ENCODE data around the gene FAR2. TPM values are rescaled to one million over a fixed set of nuclear protein-coding genes. Genes with fewer than 3 reads are reported as not detected.
"Not testable (repeated sequence)": the region's sequence is repeated elsewhere in the genome, so short reads cannot be mapped to it uniquely, and the experiment has no call there.

The FAR2 gene
- total RNA-seq, 1 donor from 2014 or later = 37.1 TPM

- Mint-ChIP-seq H3K4me1 (ENCODE audit: unreplicated experiment) (peaks cover 7% of the 10 kb centered on the region), H3K9me3 (ENCODE audit: unreplicated experiment) (no peaks in the 10 kb centered on the region), H3K36me3 (ENCODE audit: unreplicated experiment) (peaks cover 17% of the 10 kb centered on the region), H3K27me3 (ENCODE audit: unreplicated experiment) (no peaks in the 10 kb centered on the region), H3K4me3 (ENCODE audit: unreplicated experiment) (no peak overlapping the region), H3K27ac (ENCODE audit: unreplicated experiment) (no peak overlapping the region)
- TF ChIP-seq, protein P1, sequence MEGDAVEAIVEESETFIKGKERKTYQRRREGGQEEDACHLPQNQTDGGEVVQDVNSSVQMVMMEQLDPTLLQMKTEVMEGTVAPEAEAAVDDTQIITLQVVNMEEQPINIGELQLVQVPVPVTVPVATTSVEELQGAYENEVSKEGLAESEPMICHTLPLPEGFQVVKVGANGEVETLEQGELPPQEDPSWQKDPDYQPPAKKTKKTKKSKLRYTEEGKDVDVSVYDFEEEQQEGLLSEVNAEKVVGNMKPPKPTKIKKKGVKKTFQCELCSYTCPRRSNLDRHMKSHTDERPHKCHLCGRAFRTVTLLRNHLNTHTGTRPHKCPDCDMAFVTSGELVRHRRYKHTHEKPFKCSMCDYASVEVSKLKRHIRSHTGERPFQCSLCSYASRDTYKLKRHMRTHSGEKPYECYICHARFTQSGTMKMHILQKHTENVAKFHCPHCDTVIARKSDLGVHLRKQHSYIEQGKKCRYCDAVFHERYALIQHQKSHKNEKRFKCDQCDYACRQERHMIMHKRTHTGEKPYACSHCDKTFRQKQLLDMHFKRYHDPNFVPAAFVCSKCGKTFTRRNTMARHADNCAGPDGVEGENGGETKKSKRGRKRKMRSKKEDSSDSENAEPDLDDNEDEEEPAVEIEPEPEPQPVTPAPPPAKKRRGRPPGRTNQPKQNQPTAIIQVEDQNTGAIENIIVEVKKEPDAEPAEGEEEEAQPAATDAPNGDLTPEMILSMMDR (IDR thresholded peaks at IDR 0.05) = no peak
- no peak for DNase-seq (ENCODE audit: extremely low spot score, unreplicated experiment)
Observed at GRCh38 chr12:29171421-29172258, 22.6 kb downstream of the FAR2 start.

DNA sequence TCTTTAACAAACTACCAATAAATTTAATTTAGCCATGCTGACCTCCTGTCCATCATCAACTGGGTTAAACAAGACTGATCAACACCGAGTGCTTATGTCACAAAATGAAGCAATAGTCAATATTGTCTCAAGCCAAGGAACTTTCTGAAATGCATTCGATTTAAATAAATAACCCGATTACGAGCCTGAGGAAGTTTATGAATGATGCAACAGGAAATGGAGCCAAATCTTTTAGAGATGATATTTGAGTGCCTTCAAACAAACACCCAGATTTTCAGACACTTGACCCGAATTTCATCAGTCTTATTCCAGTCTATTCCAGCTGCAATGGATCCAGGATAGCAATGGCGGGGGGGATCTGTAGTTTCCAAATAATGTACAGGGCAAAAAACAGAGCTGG, 27.9 kb downstream of the FAR2 start:
- Mint-ChIP-seq H3K4me1 (ENCODE audit: unreplicated experiment) (peaks cover 11% of the 10 kb centered on the region), H3K36me3 (ENCODE audit: unreplicated experiment) (peaks cover 10% of the 10 kb centered on the region), H3K27me3 (ENCODE audit: unreplicated experiment) (no peaks in the 10 kb centered on the region), H3K27ac (ENCODE audit: unreplicated experiment) (peak overlapping the region; percentile 43), H3K4me3 (ENCODE audit: unreplicated experiment) (no peak overlapping the region), H3K9me3 (ENCODE audit: unreplicated experiment) (peaks cover 5% of the 10 kb centered on the region)
- DNase-seq (ENCODE audit: extremely low spot score, unreplicated experiment) = no peak
- TF ChIP-seq, protein P1 (IDR thresholded peaks at IDR 0.05) = no peak

- H3K4me1 Mint-ChIP-seq (ENCODE audit: unreplicated experiment); H3K27ac Mint-ChIP-seq (ENCODE audit: unreplicated experiment); H3K27me3 Mint-ChIP-seq (ENCODE audit: unreplicated experiment); H3K4me3 Mint-ChIP-seq (ENCODE audit: unreplicated experiment); DNase-seq (ENCODE audit: extremely low spot score, unreplicated experiment): not testable (repeated sequence)
- Mint-ChIP-seq H3K9me3 (ENCODE audit: unreplicated experiment) (peaks cover 12% of the 10 kb centered on the region), H3K36me3 (ENCODE audit: unreplicated experiment) (peaks cover 11% of the 10 kb centered on the region)
Observed at GRCh38 chr12:29182247-29182646, 33.2 kb downstream of the FAR2 start.

- TF ChIP-seq, protein P1 (IDR thresholded peaks at IDR 0.05) = no peak
- Mint-ChIP-seq H3K4me1 (ENCODE audit: unreplicated experiment) (no peaks in the 10 kb centered on the region), H3K9me3 (ENCODE audit: unreplicated experiment) (peaks cover 7% of the 10 kb centered on the region), H3K4me3 (ENCODE audit: unreplicated experiment) (no peak overlapping the region), H3K36me3 (ENCODE audit: unreplicated experiment) (peaks cover 8% of the 10 kb centered on the region), H3K27ac (ENCODE audit: unreplicated experiment) (no peak overlapping the region), H3K27me3 (ENCODE audit: unreplicated experiment) (no peaks in the 10 kb centered on the region)
- no peak for DNase-seq (ENCODE audit: extremely low spot score, unreplicated experiment)
Observed at GRCh38 chr12:29187756-29188155, 38.7 kb downstream of the FAR2 start.

- Mint-ChIP-seq H3K4me3 (ENCODE audit: unreplicated experiment) (no peak overlapping the region), H3K36me3 (ENCODE audit: unreplicated experiment) (peaks cover 2% of the 10 kb centered on the region), H3K9me3 (ENCODE audit: unreplicated experiment) (no peaks in the 10 kb centered on the region), H3K27ac (ENCODE audit: unreplicated experiment) (no peak overlapping the region), H3K27me3 (ENCODE audit: unreplicated experiment) (no peaks in the 10 kb centered on the region), H3K4me1 (ENCODE audit: unreplicated experiment) (no peaks in the 10 kb centered on the region)
- TF ChIP-seq, protein P1 (IDR thresholded peaks at IDR 0.05) = no peak
- no peak for DNase-seq (ENCODE audit: extremely low spot score, unreplicated experiment)
Observed at GRCh38 chr12:29191267-29191850, 42.3 kb downstream of the FAR2 start.
